Keratinocyte (primary cell): ENCODE data around the gene NACAD. TPM values are rescaled to one million over a fixed set of nuclear protein-coding genes. Genes with fewer than 3 reads are reported as not detected.

ENCODE experiments used
- DNase-seq: peaks from one replicate; pipeline ENCODE4 v3.0.0-alpha.2; 2011; ENCODE audit warnings: low read depth, missing footprints, low spot score
- FAIRE-seq: peaks from 2 replicates; lab custom pipeline; 2011; peaks lifted over from hg19 to GRCh38; lab: Jason Lieb, UNC
- H2AFZ ChIP-seq: 2 replicates; pipeline ENCODE4 v1.6.0; 2012; ENCODE audit warnings: low read length, control low read depth, inconsistent platforms; ENCODE audit not compliant: control insufficient read depth
- H3K27ac ChIP-seq: 2 replicates; pipeline ENCODE4 v1.5.1; 2011; ENCODE audit warnings: low read length; ENCODE audit not compliant: control insufficient read depth, insufficient read depth
- H3K27me3 ChIP-seq: 3 replicates; pipeline ENCODE4 v1.6.0; 2011; ENCODE audit warnings: low read length; ENCODE audit not compliant: control insufficient read depth, insufficient read depth; ENCODE audit errors: extremely low read depth
- H3K36me3 ChIP-seq, 2 experiments: 2 replicates in 1 of 2; 3 replicates in 1 of 2; pipeline ENCODE4 v1.5.1; 2011; ENCODE audit warnings: low read length in 2 of 2, mild to moderate bottlenecking in 1 of 2; ENCODE audit not compliant: control insufficient read depth in 2 of 2, insufficient read depth in 2 of 2; ENCODE audit errors: extremely low read depth in 1 of 2
- H3K4me1 ChIP-seq: 3 replicates; pipeline ENCODE4 v1.5.1; 2011; ENCODE audit warnings: low read length; ENCODE audit not compliant: control insufficient read depth, insufficient read depth; ENCODE audit errors: extremely low read depth
- H3K4me2 ChIP-seq: 3 replicates; pipeline ENCODE4 v1.6.0; 2011; ENCODE audit warnings: low read depth, low read length; ENCODE audit not compliant: control insufficient read depth, insufficient read depth; ENCODE audit errors: extremely low read depth
- H3K4me3 ChIP-seq, 3 experiments: fragments of 200-600 bp in 1 of 3; sonication (generic) in 1 of 3; 2 replicates in 2 of 3; 3 replicates in 1 of 3; pipeline ENCODE4 v1.5.1; 2011 to 2016; ENCODE audit warnings: low read length in 3 of 3, mild to moderate bottlenecking in 3 of 3, control low read depth in 2 of 3, inconsistent platforms in 1 of 3, low read depth in 1 of 3, mixed read lengths in 1 of 3, mixed run types in 1 of 3, moderate library complexity in 1 of 3; ENCODE audit not compliant: control insufficient read depth in 2 of 3, insufficient read depth in 2 of 3; ENCODE audit errors: extremely low read depth in 1 of 3
- H3K79me2 ChIP-seq: 2 replicates; pipeline ENCODE4 v1.6.0; 2012; ENCODE audit warnings: low read length; ENCODE audit not compliant: control insufficient read depth, insufficient read depth
- H3K9ac ChIP-seq: 3 replicates; pipeline ENCODE4 v1.6.0; 2011; ENCODE audit warnings: low read length; ENCODE audit not compliant: control insufficient read depth, insufficient read depth; ENCODE audit errors: extremely low read depth
- H3K9me1 ChIP-seq: 3 replicates; pipeline ENCODE4 v1.6.0; 2011; ENCODE audit warnings: low read length; ENCODE audit not compliant: control insufficient read depth, insufficient read depth; ENCODE audit errors: extremely low read depth
- H3K9me3 ChIP-seq: 2 replicates; pipeline ENCODE4 v1.5.1; 2012; ENCODE audit warnings: low read depth, low read length; ENCODE audit not compliant: control insufficient read depth
- H4K20me1 ChIP-seq: 3 replicates; pipeline ENCODE4 v1.6.0; 2011; ENCODE audit warnings: low read length; ENCODE audit not compliant: control insufficient read depth, insufficient read depth; ENCODE audit errors: extremely low read depth
- EZH2 ChIP-seq: IDR thresholded peaks from one replicate; pipeline ENCODE4 v1.6.1; 2012; ENCODE audit warnings: inconsistent platforms, mild to moderate bottlenecking, low read length, moderate library complexity
- dilution Hi-C: fragments of 300-500 bp; cut with MboI; formaldehyde crosslinking; loops from one replicate; pipeline ENCODE4 v1.7.0; 2020; ENCODE audit warnings: low sequenced_read_pairs; ENCODE audit not compliant: extremely low pct_ligation_motif_present
- polyA plus RNA-seq, 5 experiments: library from polyadenylated mRNA; depleted of rRNA in 3 of 5; stranded (reverse) in 3 of 5; stranded (forward) in 1 of 5; unstranded in 1 of 5; fragments of >200 nt; gene quantifications; 1 replicate in 1 of 5; 2 replicates in 3 of 5; 3 replicates in 1 of 5; pipeline versions ENCODE4 v1.2.1 to v1.2.3, GENCODE V29; 2011 to 2012; ENCODE audit warnings: missing spikeins in 2 of 5, low read depth in 1 of 5, low replicate concordance in 1 of 5
- TF ChIP-seq, protein P1 (sequence below), 3 experiments: IDR thresholded peaks in 1 of 3; conservative IDR thresholded peaks in 1 of 3; optimal IDR thresholded peaks in 1 of 3; 2 replicates in 2 of 3; 3 replicates in 1 of 3; pipeline versions ENCODE3 to v1.5.1; 2011; ENCODE audit warnings: low read length in 3 of 3, mild to moderate bottlenecking in 3 of 3, moderate library complexity in 2 of 3, control low read depth in 1 of 3, inconsistent platforms in 1 of 3; ENCODE audit not compliant: insufficient read depth in 2 of 3; ENCODE audit errors: extremely low read depth in 1 of 3

The NACAD gene
- polyA plus RNA-seq, 1 donor (not counting 4 experiments of a cell fraction or from before 2014, with no cell fraction given), result 0.14 TPM

DNA sequence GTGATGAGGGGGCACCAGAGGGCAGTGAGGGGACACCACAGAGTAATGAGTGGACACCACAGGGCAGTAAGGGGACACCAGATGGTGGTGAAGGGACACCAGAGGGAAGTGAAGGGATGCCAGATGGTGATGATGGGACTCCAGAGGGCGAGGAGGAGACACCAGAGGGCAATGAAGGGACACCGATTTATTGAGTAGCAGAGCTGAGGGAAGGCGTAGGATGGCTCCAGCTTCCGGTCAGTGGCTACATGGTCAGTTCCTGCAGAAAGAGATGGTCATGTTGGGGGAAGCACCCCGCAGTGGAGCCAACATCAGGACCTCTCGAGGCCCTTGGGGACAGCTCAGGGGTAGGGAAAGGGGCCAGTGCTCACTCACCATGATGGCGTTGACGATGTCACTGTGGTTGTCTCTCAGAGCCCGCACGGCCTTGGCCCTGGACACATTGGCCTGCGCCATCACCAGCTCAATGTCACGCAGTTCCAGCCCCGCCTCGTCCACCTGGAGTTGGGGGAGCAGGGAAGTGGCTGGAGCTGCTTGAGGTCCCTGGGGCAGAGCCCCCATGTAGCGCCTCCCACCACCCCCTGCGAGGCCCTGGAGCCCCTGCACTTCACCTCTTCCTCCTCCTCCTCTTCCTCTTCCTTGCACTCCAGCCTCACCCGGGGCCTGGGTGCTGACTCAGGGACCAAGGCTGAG is 8.4 kb downstream of the NACAD start:
- H3K27me3 ChIP-seq, result no peaks in the 10 kb centered on the region
- H3K9me3 ChIP-seq, result no peaks in the 10 kb centered on the region
- H3K9me1 ChIP-seq, result no peaks in the 10 kb centered on the region
- DNase-seq (no peak), FAIRE-seq (no peak)
- no peak overlapping the region for H3K9ac ChIP-seq
- H3K36me3 ChIP-seq, result peaks cover 4 to 15% of the 10 kb centered on the region in 2 experiments
- no peaks in the 10 kb centered on the region for H3K79me2 ChIP-seq
- TF ChIP-seq EZH2, result no peak
- TF ChIP-seq, protein P1, sequence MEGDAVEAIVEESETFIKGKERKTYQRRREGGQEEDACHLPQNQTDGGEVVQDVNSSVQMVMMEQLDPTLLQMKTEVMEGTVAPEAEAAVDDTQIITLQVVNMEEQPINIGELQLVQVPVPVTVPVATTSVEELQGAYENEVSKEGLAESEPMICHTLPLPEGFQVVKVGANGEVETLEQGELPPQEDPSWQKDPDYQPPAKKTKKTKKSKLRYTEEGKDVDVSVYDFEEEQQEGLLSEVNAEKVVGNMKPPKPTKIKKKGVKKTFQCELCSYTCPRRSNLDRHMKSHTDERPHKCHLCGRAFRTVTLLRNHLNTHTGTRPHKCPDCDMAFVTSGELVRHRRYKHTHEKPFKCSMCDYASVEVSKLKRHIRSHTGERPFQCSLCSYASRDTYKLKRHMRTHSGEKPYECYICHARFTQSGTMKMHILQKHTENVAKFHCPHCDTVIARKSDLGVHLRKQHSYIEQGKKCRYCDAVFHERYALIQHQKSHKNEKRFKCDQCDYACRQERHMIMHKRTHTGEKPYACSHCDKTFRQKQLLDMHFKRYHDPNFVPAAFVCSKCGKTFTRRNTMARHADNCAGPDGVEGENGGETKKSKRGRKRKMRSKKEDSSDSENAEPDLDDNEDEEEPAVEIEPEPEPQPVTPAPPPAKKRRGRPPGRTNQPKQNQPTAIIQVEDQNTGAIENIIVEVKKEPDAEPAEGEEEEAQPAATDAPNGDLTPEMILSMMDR (optimal IDR thresholded peaks at IDR 0.05 in 1 of 3, IDR thresholded peaks at IDR 0.05 in 1 of 3, conservative IDR thresholded peaks at IDR 0.05 in 1 of 3; ENCODE audit: extremely low read depth in 1 of 3, insufficient read depth in 2 of 3, low read length in 3 of 3), result peak in 1 of 3 experiments; percentile 5
- H2AFZ ChIP-seq, result no peak overlapping the region
- no peak overlapping the region for H3K4me3 ChIP-seq
- no peak overlapping the region for H3K4me2 ChIP-seq
- H4K20me1 ChIP-seq, result no peaks in the 10 kb centered on the region
- dilution Hi-C loops, result no loop called here
- no peak overlapping the region for H3K27ac ChIP-seq
- H3K4me1 ChIP-seq, result peaks cover 2% of the 10 kb centered on the region

DNA sequence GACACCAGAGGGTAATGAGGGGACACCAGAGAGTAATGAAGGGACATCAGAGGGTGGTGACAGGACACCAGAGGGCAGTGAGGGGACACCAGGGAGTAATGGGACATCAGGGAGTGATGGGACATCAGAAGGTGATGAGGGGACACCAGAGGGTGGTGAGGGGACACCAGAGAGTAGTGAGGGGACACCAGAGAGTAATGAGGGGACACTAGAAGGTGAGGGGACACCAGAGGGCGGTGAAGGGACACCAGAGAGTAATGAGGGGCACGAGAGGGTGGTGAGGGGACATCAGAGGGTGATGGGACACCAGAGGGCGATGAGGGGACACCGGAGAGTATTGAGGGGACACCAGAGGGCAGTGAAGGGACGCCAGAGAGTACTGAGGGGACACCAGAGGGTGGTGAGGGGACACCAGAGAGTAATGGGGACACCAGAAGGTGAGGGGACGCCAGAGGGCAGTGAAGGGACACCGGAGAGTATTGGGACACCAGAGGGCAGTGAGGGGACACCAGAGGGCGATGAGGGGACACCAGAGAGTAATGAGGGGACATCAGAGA is 10.6 kb downstream of the NACAD start:
- no peak overlapping the region for H3K4me3 ChIP-seq
- H2AFZ ChIP-seq, result no peak overlapping the region
- H3K27me3 ChIP-seq, result no peaks in the 10 kb centered on the region
- H3K79me2 ChIP-seq, result no peaks in the 10 kb centered on the region
- no peak overlapping the region for H3K9ac ChIP-seq
- FAIRE-seq, result no peak
- peaks cover 2% of the 10 kb centered on the region for H3K4me1 ChIP-seq
- dilution Hi-C loops, result no loop called here
- H4K20me1 ChIP-seq, result no peaks in the 10 kb centered on the region
- no peak for TF ChIP-seq EZH2
- TF ChIP-seq, protein P1 (optimal IDR thresholded peaks at IDR 0.05 in 1 of 3, IDR thresholded peaks at IDR 0.05 in 1 of 3, conservative IDR thresholded peaks at IDR 0.05 in 1 of 3; ENCODE audit: extremely low read depth in 1 of 3, insufficient read depth in 2 of 3, low read length in 3 of 3), result no peak
- peaks cover 16 to 28% of the 10 kb centered on the region in 2 experiments for H3K36me3 ChIP-seq
- H3K4me2 ChIP-seq, result no peak overlapping the region
- no peaks in the 10 kb centered on the region for H3K9me3 ChIP-seq
- DNase-seq, result no peak
- H3K9me1 ChIP-seq, result no peaks in the 10 kb centered on the region
- H3K27ac ChIP-seq, result no peak overlapping the region
